OCI-LY1 (cell line): ENCODE measurements around the gene RNF150.

Experiments used
- H2AFZ ChIP-seq: fragments of 200-600 bp; sonication (generic), shearing (Covaris generic); 2 replicates; pipeline ENCODE4 v1.6.0; 2014; ENCODE audit warnings: antibody characterized with exemption, mild to moderate bottlenecking, low read length
- H3F3A ChIP-seq: fragments of 200-600 bp; sonication (generic), shearing (Covaris generic); 2 replicates; pipeline ENCODE4 v1.6.0; 2014; ENCODE audit warnings: mild to moderate bottlenecking, antibody characterized with exemption, low read length, moderate library complexity; ENCODE audit not compliant: insufficient read depth
- H3K27ac ChIP-seq: fragments of 200-600 bp; sonication (generic); 2 replicates; pipeline ENCODE4 v1.5.1; 2014; ENCODE audit warnings: low read length, mixed run types, mild to moderate bottlenecking, low read depth; ENCODE audit not compliant: poor library complexity, severe bottlenecking
- H3K27me3 ChIP-seq: fragments of 200-600 bp; sonication (generic); 2 replicates; pipeline ENCODE4 v1.6.0; 2014; ENCODE audit warnings: antibody characterized with exemption, mild to moderate bottlenecking, low read length, moderate library complexity; ENCODE audit not compliant: insufficient read depth
- H3K36me3 ChIP-seq: fragments of 200-600 bp; sonication (generic); 2 replicates; pipeline ENCODE4 v1.6.1; 2014; ENCODE audit warnings: mild to moderate bottlenecking, antibody characterized with exemption, low read length, moderate library complexity, mixed read lengths; ENCODE audit not compliant: insufficient read depth
- H3K4me1 ChIP-seq: fragments of 200-600 bp; sonication (generic); 2 replicates; pipeline ENCODE4 v1.5.1; 2014; ENCODE audit warnings: mild to moderate bottlenecking, low read length, moderate library complexity; ENCODE audit not compliant: insufficient read depth, severe bottlenecking
- H3K4me2 ChIP-seq: fragments of 200-600 bp; sonication (generic), shearing (Covaris generic); 2 replicates; pipeline ENCODE4 v1.6.1; 2014; ENCODE audit warnings: low read length
- H3K4me3 ChIP-seq: fragments of 200-600 bp; sonication (generic); 2 replicates; pipeline ENCODE4 v1.5.1; 2014; ENCODE audit warnings: low read length, low read depth, mild to moderate bottlenecking, mixed read lengths; ENCODE audit not compliant: poor library complexity, severe bottlenecking
- H3K79me2 ChIP-seq: fragments of 200-600 bp; shearing (Covaris generic); 2 replicates; pipeline ENCODE4 v1.6.1; 2016; ENCODE audit warnings: mixed run types, low read length, mixed read lengths; ENCODE audit not compliant: insufficient read depth
- H3K9ac ChIP-seq: fragments of 200-600 bp; sonication (generic), shearing (Covaris generic); 2 replicates; pipeline ENCODE4 v1.6.1; 2014; ENCODE audit warnings: mild to moderate bottlenecking, low read length, mixed read lengths
- H3K9me2 ChIP-seq: fragments of 200-600 bp; sonication (generic), shearing (Covaris generic); 2 replicates; pipeline ENCODE4 v1.6.1; 2014; ENCODE audit warnings: low read depth, mild to moderate bottlenecking, low read length, mixed read lengths
- H3K9me3 ChIP-seq: fragments of 200-600 bp; shearing (Covaris generic); 2 replicates; pipeline ENCODE4 v1.6.1; 2014; ENCODE audit warnings: low read length, mixed read lengths
- H4K20me1 ChIP-seq: fragments of 200-600 bp; sonication (generic), shearing (Covaris generic); 2 replicates; pipeline ENCODE4 v1.6.0; 2016; ENCODE audit warnings: mild to moderate bottlenecking, low read length; ENCODE audit not compliant: insufficient read depth
- CTCF ChIP-seq: fragments of 200-600 bp; sonication (generic), shearing (Covaris generic); IDR thresholded peaks from 2 replicates; pipeline ENCODE4 v1.5.1; 2017; ENCODE audit warnings: mild to moderate bottlenecking, antibody characterized with exemption, low read length, moderate library complexity, mixed read lengths
- EZH2 ChIP-seq: fragments of 200-600 bp; sonication (generic), shearing (Covaris generic); IDR thresholded peaks from 2 replicates; pipeline ENCODE4 v1.8.0; 2017; ENCODE audit warnings: borderline replicate concordance, mixed run types, mild to moderate bottlenecking, antibody characterized with exemption, low read length, moderate library complexity, mixed read lengths

Gene RNF150

GRCh38 chr4:140932501-140933045 is 200.7 kb downstream of the RNF150 start:
- no peaks in the 10 kb centered on the region for H3K9me2 ChIP-seq
- H3K4me3 ChIP-seq = no peak overlapping the region
- no peak overlapping the region for H3K9ac ChIP-seq
- no peaks in the 10 kb centered on the region for H3F3A ChIP-seq
- H4K20me1 ChIP-seq = no peaks in the 10 kb centered on the region
- no peaks in the 10 kb centered on the region for H3K9me3 ChIP-seq
- no peak overlapping the region for H3K4me2 ChIP-seq
- H3K27me3 ChIP-seq = no peaks in the 10 kb centered on the region
- H3K4me1 ChIP-seq = no peaks in the 10 kb centered on the region
- no peak overlapping the region for H2AFZ ChIP-seq
- TF ChIP-seq EZH2 (no peak), CTCF (no peak)
- no peaks in the 10 kb centered on the region for H3K79me2 ChIP-seq
- no peak overlapping the region for H3K27ac ChIP-seq
- no peaks in the 10 kb centered on the region for H3K36me3 ChIP-seq

DNA sequence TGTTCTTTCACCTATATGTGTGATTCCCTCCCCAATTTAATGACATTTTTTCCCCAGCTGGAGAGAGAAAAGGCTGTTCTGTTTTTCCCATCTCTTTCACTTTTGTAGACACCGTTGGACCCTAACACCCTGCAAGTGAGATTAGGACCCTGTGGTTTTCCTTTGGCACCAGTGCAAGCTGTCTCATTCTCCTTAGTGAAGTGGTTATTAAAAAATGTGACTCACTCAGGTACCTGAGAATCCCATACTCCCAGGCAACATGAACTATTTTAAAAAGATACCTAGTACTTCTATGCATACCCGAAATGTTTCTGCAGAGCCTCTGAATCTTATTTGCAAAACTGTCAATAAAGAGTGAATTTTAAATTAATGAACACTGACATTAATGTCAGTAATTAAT is 201.4 kb downstream of the RNF150 start:
- no peak overlapping the region for H2AFZ ChIP-seq
- H3K36me3 ChIP-seq = no peaks in the 10 kb centered on the region
- H3K4me2 ChIP-seq = no peak overlapping the region
- no peaks in the 10 kb centered on the region for H3K27me3 ChIP-seq
- no peaks in the 10 kb centered on the region for H3K9me2 ChIP-seq
- no peaks in the 10 kb centered on the region for H3K79me2 ChIP-seq
- H3K4me1 ChIP-seq = no peaks in the 10 kb centered on the region
- no peak overlapping the region for H3K4me3 ChIP-seq
- no peaks in the 10 kb centered on the region for H4K20me1 ChIP-seq
- TF ChIP-seq EZH2 (no peak), CTCF (no peak)
- H3F3A ChIP-seq = no peaks in the 10 kb centered on the region
- no peak overlapping the region for H3K27ac ChIP-seq
- H3K9me3 ChIP-seq = no peaks in the 10 kb centered on the region
- no peak overlapping the region for H3K9ac ChIP-seq

- no peaks in the 10 kb centered on the region for H3K36me3 ChIP-seq
- H3K27me3 ChIP-seq = no peaks in the 10 kb centered on the region
- H4K20me1 ChIP-seq = no peaks in the 10 kb centered on the region
- H3K27ac ChIP-seq = no peak overlapping the region
- no peak overlapping the region for H3K4me2 ChIP-seq
- no peak overlapping the region for H2AFZ ChIP-seq
- TF ChIP-seq EZH2 (no peak), CTCF (no peak)
- no peaks in the 10 kb centered on the region for H3K4me1 ChIP-seq
- no peaks in the 10 kb centered on the region for H3K9me2 ChIP-seq
- no peaks in the 10 kb centered on the region for H3F3A ChIP-seq
- no peaks in the 10 kb centered on the region for H3K9me3 ChIP-seq
- H3K4me3 ChIP-seq = no peak overlapping the region
- no peaks in the 10 kb centered on the region for H3K79me2 ChIP-seq
- H3K9ac ChIP-seq = no peak overlapping the region
Observed at GRCh38 chr4:140930557-140930956, 202.7 kb downstream of the RNF150 start.
